ENCODE results near the gene MARCHF9.

DNA sequence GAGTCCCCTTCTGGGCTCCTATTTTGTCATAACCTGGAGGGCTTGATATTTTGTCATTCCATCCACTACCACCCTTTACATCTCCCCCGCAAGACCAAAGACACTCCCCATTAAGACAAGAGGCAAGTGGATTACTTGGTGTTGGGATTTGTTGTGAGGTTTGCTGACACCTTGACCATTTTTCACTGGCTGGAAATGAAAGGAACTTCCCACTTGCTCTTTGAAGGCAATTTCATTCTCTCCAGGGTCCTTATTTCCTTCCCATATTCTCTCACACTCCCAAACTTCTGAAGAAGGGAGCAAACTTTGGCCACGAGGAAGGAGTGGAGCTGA, 31.3 kb upstream of the MARCHF9 start:
- TF ChIP-seq EZH2 (IDR thresholded peaks at IDR 0.05) (no peak), POLR2AphosphoS5 (IDR thresholded peaks at IDR 0.05; ENCODE audit: borderline replicate concordance, low read depth, low read length) (no peak)
